ENCODE data around the gene NAV2. TPM values are rescaled to one million over a fixed set of nuclear protein-coding genes. Genes with fewer than 3 reads are reported as not detected.

The NAV2 gene
- polyA plus RNA-seq, 5 donors: 14.5 to 25.1 (median 21.0) TPM

DNA sequence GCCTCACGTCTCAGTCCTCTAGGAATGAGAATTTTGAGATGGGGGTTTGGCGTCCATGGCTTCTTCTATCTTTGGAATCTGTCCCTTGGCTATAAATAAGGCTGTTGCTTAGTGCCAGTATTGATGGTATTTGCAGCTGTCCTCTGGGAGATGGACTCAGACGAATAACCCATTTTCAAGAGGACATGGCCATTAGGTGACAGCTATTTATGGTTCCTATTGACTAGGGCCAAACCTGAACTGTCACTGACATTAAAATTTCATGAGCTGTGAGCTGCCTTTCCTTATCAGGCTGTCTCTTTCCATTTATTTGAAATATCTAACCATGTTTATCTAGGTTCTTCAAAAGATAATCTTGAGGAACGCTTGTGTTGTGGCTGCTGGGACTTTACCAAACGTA, 92.7 kb downstream of the NAV2 start:
- no peak for DNase-seq

DNA sequence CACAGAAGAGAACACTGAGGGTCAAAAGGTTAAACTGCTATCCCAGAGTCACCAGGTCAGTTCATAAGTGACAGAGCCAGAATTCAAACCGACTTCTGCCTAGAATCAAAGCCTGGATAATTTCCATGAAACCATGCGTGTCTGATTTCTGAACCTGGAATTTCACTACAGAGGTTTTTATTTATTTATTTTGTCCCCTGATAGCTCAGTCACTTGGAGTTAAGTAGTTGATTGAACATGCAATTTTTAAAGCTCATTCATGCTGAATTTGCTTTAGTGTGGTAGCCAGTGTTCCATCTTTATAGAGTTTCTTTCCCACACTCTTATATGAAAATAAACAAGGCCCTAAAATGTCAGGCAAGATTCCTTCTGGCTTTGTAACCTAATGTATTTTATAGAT, 93.2 kb downstream of the NAV2 start:
- DNase-seq: no peak

DNA sequence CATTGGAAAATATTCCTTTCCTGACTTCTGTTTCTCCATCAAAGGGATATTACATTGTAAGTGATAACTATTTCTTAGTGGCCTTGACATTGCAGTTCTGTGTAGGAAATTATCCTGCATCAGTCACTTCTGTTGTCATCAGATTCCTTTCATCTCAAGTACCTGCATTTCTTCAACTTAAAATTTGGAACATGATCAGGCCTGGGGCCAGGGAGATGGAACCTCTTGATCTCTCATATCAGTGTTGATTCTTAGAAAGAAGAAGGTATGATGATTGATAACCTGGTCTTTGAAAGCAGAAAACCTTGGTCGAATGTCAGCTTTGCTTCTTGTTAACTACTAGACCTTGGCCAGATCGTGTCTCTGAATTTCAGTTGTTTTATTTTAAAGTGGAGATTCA, 93.6 kb downstream of the NAV2 start:
- DNase-seq: no peak

DNA sequence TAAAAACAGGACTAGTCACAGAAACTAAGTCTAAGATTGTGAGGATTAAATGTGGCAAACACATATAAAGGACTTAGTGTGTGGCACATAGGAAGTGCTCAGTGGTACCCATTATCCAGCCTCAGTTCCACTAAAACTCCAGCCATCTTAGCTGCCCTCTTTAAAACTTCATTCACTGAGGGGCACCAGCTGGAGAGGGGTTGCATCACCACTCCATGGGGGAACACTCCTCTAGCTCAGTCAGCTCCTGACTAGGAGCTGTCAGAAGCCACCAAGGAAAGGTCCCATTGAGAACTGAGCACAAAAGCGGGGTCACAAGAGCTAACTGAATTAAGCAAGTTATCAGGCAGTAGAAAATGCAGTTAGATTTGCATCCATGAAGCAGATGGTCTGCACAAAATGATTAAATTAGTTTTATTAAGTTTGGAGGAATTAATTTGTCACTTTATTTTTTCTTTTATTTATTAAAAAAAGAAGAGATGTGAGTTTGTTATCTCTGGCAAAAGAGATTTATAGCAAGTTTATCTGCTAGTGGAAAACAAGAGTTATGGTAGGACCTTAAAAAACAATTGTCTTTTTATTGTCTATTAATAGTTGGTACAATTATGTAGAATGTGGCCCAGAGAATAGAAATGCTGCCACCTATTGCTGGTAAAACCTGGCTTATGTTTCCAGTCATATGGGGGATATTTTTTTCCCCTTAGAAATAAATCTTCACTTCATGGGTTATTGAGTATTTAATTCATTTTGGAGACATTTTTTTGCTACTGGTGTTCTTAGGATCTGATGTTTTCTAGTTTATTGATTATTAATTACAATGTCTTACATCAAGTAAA, 95.7 kb downstream of the NAV2 start:
- no peak for DNase-seq

DNA sequence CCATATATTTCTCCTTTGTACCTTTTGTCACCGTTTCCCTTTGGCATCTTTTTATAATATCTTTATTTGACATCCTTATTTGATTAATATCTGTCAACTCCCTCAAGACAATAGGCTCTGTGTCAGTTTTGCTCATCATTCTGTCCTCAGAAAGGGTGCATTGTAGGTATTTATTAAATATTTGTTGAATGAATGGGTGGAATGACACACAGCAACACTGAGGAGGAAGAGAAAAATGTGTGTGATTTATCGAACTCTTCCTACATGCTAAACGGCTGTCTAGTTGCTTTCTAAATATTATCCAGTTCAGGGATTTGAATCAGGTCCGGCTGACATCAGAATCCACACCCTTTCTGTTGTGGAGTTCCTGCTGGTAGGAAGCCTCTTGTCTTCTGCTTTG, 98.2 kb downstream of the NAV2 start:
- DNase-seq: no peak

DNA sequence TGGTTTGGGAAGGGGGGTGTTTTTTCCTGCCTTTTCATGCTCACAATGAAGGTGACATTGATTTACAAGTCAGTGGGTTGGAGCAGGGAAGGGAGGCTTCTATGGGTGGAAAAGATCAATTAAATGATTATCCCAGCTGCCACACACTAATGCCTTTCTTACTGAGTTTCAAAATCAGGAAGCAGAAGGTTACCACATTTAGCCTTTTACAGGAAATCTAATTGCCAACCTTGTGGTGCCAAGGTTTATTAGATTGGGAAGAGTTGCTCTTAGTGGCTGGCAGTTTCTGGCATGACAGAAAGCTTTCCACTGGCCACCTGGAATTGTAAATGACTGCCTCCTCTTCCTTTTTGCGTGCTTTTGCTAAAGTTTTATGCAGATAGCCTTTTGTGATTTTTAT, 98.7 kb downstream of the NAV2 start:
- DNase-seq: no peak

DNA sequence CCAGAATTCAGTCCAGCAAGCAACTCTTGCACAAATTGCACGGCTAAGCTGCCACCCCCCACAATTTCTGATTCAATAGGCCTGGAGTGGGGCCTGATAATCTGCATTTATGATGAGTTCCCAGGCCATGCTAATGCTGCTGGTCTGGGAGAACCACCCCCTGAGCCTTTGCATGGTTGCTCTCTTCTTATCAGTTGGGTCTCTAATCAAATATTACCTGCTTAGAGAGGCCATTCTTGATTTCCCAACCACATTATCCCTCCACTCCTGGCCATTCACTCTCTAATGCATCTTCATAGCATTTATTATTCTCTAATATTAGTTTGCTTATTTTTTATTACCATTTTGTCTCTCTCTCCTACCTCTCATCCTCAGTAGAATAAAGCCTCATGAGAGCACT, 99.5 kb downstream of the NAV2 start:
- DNase-seq: no peak

DNA sequence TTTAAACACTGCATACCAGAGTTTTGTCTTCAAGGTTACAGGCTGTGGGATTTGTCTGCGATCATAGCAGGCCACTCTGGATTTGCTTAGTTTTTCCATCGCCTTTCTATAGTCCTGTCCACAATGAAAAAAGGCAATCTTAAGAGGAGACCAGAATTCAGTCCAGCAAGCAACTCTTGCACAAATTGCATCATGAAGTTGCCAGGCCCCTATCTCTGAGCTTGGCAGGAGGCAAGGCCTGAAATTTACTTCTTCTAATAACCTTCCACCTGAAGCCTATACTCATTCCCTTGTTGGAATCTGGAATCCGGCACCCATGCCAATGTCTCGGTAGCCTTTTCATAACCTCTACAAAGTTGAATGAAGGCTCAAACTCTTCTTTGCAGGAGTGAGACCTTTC, 100.1 kb downstream of the NAV2 start:
- DNase-seq: no peak

DNA sequence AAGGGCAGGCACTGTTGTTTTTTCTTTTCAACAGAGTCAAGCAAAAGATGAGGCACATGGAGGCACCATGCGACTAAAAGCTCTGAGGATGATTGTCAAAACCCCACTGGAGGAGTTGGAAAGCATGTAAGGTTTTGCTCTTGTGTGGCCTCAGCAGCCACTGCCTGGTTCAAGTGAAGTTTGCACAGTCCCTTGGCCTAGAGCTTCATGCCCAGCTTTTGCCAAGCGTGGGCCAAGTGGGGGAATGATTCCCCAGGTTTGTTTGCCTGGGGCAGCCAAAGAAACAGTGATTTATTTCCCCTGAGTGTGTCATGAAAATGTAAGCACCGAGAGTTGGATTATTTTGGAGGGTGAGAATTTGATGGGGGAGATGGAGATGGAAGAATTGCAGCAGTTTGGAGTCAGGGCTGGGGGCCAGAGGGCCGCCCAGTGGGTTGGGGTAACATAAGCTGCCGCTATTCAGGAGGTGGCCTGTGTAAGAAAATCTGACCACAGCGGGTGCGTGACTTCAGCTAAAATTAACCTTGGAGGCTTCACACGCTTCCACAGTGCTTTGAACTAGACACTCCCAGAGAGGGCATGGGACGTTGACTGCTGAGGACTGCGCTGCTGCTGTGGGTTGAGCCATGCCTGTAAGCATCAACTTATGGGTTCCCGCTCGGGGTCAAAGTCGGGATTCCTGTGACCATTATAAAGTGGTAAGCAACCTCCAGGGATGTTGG, 100.7 kb downstream of the NAV2 start:
- DNase-seq: no peak

DNA sequence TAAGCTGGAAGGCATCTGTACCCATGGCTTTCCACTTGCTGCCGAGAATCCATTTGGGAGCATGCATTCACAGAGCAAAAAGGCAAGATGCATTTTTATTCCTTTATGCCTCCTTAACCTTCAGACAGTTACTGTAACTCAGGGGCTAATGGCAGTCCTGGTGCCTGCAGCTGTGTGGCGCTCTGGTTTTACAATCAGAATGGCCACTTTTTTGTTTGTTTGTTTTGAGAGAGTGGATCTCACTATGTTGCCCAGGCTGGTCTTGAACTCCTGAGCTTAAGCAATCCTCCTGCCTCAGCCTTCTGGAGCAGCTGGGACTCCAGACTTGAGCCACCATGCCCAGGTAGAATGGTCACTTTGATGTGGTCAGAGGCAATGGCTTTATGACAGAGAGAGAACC, 101.8 kb downstream of the NAV2 start:
- DNase-seq: no peak

DNA sequence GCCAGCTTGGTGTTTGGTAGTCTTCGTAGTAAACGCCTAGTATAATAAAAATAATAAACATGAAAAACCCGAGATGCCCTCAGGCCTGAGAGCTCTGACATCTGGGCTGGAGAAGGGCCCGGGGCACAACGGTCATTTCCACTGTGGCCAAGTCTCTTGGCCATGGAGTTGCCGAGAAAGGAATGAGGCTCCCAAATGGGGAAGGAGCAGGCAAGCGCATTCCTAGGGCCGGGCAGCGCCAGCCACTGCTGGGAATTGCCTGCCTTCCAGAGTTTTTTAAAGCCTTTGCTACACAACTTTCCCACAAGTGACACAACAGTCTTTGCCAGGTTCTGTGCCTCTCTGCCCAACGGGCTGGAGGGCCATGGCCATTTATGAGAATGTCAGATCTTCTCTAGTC, 103.4 kb downstream of the NAV2 start:
- no peak for DNase-seq

DNA sequence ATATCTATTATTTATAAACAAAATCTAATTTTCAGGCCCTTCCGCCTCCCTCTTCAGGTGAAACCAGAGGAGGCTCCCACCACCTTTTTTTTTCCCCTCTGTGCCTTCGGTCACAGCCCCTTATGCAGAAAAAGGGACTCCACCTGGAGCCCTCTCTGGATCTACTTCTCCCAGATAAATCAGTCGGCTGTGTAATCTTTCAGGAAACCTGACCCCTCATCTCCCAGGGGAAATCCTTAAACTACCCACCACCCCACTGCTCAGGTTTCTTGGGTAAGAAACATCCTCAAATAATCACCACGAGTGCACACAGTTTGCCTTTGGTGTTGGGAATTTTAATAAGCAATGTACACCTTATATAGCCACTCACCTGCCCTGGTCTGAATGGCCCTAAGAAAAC, 104.2 kb downstream of the NAV2 start:
- DNase-seq: no peak

DNA sequence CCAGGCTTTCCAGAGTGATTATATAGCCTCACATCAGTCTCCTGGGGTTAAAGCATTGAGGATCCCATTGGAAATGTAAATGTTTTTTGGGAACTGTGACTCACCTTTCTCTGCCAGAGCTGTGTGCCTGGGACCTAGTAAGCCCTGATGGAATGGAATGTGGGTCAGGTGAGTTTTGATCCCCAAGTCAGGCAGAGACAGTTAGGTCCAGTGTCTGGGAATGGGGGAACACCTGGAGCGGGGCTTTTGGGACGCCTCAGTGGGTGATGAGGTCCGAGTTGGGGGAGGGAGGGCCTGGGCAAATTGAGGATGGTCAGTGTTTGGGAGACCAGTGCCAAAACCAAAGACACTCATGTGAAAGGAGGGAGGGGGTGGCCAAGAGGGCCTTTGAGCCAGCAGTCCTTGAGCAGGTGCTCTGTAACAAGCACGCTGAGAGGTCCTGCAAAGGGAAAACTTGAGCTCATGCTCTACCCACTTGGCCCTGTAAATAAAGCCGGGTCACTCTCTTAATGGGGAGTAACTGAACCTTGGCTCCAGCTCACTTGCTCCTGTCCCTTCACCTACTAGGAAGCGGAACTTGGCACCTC, 104.7 kb downstream of the NAV2 start:
- no peak for DNase-seq

DNA sequence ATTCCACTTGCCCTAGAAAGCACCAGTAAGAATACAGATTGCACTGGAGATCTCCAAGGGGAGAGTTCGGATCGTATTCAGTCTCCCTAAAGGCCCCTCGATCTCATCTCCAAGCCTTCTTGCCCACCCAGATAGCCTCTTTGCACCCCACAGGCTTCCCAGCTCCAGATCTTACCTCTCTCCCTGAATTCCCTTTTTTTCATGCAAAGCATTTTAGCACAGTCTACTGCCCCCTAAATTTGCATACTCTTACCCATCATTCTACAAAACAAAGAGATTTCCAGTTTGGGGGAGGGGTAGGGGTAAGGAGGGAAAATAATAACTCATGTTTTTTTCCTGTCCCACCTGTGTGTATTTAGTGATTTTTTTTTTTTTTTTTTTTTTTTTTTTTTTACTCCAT, 105.2 kb downstream of the NAV2 start:
- DNase-seq: no peak

DNA sequence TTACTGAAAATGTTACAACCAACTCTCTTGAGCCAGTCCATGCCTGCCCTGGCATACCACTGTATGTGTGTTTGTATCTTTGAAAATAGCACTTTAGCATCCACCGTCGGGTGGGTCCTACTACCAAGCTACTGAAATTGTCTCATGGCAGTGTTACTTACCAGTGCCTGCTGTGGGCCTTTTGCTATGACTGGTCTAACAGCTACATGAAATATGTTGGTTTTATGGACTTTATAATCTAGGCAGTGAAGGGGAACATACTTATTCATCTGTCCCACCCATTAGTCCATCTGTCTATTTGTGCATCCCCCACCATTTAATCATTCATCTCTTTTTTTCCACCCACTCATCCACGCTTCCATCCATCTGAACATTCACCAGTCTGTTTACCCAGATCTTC, 106.0 kb downstream of the NAV2 start:
- DNase-seq: no peak

DNA sequence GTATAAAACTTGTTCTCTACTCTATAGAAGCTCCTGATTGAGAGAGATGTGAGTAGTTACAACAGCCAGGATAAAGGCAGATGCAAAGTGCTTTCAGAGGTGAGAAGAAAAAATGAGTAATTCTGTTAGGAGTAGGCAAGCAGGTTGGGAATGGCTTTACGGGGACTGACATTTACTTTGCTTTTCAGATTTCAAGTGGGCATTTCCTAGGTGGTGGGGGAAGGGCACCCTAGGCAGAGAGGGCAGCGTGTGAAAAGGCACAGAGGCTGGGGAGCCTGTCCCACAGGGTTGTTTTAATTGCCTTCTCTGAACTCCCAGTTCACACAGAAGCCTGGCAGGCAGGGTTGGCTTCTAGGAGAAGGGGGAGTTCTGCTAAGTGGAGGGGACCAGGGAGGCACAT, 106.5 kb downstream of the NAV2 start:
- DNase-seq: peak in 1 of 2 donors; percentile 28

DNA sequence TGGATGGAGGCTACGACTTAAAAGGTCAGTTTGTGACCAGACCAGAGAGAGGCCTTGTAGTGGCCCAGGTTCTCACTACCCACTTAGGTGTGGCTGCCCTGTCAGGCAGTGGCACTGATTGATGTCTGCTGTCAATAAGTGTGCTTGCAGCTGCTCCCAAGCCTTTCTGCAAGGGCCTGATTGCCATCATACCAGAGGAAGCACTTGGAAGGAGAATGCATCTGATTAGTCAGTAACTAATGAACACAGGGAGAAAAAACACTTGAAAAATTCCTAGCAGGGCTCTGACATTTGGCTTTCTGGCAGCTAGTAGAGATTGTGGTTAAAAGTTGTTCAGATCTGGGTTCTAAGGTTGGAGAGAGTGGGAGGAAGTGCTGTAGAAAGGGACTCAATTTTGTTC, 107.5 kb downstream of the NAV2 start:
- peak in 1 of 2 donors; percentile 38 for DNase-seq

DNA sequence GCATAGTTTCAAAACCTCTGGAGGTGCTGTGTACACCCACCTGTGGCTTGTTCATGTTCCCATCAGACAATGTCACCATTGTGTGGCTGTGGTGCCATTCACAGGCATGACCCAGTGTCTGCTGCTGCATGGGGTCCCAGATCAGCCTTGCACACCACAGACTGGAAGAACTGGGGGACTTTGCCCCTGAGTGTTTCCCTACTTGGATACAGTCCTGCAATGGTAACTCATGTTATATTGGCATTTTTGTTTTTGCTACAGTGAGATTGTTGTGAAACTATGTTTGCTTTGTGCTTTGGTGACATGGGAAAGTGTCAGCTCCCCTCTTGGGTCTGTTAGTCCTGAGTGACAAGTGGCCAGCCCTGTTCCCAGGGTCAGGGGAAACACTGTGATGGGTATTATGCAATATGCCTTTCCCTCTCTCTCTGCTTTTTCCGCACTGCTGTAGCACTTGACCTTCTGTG, 108.8 kb downstream of the NAV2 start:
- peak in 1 of 2 donors; percentile 23 for DNase-seq

DNA sequence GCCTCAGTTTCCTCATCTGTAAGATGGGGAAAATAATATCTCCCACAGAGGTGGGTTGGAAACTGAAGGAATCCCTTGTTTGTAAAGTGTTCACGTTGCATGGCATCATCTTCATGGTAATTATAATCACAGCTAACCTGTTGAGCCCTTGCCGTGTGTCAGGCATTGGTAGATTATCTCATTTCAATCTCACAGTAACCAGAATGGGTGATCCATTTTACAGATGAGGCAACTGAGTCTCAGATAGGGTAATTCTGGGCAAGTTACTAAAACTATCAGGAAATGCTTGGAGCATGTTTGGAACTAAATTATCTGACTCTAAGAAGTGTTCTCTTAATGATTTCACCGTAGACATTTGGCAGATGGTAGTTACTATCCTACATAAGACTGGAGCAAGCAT, 109.4 kb downstream of the NAV2 start:
- DNase-seq: no peak

DNA sequence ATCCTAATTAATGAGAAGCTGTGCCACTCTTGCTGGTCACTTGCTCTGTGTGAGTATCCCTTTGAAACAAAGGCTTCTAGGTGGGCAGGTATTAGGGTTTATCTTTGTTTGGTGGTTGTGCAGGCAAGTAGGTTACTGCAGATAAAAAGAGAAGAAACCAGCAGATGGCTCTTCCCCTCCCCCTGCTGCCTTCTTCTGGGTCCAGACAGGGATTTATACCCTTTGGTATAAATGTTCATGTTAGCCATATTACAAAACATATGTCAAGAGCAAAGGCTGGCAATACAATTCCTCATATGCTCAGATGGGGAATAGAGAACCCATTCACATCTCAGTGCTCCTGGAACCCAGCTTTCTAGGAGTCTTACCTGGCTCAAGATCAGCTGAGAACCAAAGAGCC, 109.9 kb downstream of the NAV2 start:
- no peak for DNase-seq

DNA sequence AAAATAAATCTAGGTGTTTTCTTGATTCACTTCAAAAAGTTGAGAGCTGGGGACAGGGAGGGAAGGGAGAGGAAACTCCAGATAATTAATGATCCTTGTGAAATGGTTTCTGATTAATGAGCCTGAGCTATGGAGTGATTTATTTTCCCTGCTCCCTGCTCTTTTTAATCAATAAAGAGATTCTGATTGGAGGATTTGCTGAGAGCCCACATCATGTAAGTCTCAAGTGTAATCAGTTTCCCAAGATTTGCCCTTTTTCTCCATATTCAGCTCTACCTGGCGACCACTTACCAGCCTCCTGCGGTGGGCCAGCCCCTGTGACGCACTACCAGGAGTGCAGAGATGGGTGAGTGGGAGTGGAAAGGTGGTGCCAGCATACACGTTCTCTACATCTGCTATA, 114.0 kb downstream of the NAV2 start:
- no peak for DNase-seq

DNA sequence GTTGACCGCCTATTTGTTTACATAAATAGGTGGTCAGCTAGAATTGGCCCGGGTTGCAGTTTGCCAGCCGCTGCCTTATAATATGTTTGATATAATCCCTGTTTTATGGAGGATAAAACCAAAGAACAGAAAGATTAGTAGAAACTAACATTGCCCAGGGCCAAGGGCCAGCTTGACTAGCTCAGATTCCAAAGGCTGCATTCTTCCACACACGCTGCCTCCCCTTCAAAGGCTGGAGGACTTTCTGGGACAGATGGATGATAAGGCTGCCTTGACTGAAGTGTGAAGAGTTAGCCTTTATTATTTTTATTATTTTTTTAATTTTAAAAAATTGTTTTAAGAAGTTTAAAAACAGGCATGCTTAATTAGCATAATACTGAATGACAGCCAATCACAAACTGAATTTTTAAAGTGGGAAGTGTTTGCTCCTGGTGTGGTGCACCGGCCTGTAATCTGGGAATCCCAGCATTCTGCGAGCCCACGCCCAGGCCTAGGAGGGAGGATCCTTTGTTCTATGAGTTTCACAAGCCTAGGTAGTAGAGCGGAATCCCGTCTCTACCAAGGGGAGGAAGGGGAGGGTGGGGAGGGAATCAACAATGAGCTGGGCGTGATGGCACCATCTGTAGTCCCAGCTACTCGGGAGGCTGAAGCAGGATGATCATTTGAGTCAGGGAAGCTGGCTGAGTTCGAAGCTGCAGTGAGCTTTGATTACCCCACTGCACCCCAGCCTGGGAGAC, 114.9 kb downstream of the NAV2 start:
- no peak for DNase-seq

Data from right lung (tissue), 5 donors.